HUES48 (cell line): ENCODE data around the gene IGF2BP2.

Source experiments
- H3K27ac ChIP-seq: one replicate; pipeline ENCODE4 v1.7.0; 2013; ENCODE audit warnings: low read depth, low read length, inconsistent platforms
- H3K27me3 ChIP-seq: 2 replicates; pipeline ENCODE4 v1.6.1; 2013; ENCODE audit warnings: mild to moderate bottlenecking, low read length; ENCODE audit not compliant: control insufficient read depth, insufficient read depth
- H3K36me3 ChIP-seq: 2 replicates; pipeline ENCODE4 v1.6.1; 2013; ENCODE audit warnings: low read length; ENCODE audit not compliant: control insufficient read depth, insufficient read depth
- H3K4me1 ChIP-seq: 2 replicates; pipeline ENCODE4 v1.6.1; 2013; ENCODE audit warnings: mild to moderate bottlenecking, low read length; ENCODE audit not compliant: control insufficient read depth, insufficient read depth
- H3K4me3 ChIP-seq: 2 replicates; pipeline ENCODE4 v1.5.1; 2013; ENCODE audit warnings: mild to moderate bottlenecking, low read depth, low read length
- H3K9ac ChIP-seq: 2 replicates; pipeline ENCODE4 v1.6.1; 2013; ENCODE audit warnings: mild to moderate bottlenecking, low read depth, low read length, moderate library complexity
- H3K9me3 ChIP-seq: 2 replicates; pipeline ENCODE4 v1.6.1; 2013; ENCODE audit warnings: low read length; ENCODE audit not compliant: control insufficient read depth, insufficient read depth

IGF2BP2 gene

DNA sequence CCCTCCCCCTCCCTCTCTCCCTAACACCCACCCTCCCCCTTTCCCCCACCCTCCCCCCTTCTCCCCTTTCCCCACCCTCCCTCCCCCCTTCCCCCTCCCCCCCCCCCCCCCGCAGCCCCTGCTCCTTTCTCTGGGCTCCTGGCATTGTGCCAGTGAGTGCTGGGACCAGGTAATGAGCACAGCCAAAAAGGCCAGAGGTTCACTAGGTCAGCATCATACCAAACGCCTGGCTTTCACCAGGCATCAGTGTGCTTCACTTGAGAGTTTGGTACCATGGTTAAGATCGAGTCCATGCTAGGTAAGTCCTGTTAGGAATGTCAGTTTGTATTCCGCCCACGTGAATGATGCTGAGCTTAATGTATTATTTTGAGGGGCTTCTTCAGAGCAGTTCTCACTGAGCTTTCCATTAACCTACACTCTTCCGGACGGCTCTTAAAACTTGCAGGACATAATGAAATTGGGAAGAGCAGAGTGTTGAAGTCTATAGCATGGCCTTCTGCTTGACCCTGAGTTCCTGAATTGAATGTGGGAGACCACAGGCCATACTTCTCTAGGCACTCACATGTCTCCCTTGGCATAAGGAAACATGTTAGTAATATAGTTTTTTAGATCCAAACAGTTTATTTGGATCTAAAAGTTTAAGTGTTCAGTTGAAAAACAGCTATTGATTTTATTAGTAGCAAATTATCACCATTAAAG lies 193.2 kb downstream of the IGF2BP2 start:
- peaks cover 49% of the 10 kb centered on the region for H3K36me3 ChIP-seq
- no peaks in the 10 kb centered on the region for H3K4me1 ChIP-seq
- H3K9ac ChIP-seq = no peak overlapping the region
- no peak overlapping the region for H3K27ac ChIP-seq
- H3K4me3 ChIP-seq = no peak overlapping the region
- no peaks in the 10 kb centered on the region for H3K9me3 ChIP-seq
- H3K27me3 ChIP-seq = no peaks in the 10 kb centered on the region

DNA sequence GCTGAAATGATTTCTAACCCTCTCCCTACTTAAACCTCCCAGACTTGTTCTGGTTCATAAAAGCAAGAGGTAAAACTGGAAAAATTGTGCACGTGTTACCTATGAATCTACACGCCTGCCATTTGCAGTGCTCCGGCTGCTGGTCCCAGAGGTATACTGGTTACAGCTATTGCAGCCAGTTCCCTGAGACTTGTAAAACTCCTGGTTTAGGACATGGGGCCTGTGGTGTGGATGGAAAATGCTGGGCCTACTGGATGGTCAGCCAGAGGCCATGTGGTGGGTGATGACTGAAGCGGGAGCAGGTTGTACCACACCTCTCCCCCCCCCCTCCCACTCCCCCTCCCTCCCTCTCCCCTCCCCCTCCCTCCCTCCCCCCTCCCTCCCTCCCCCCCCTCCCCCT lies 193.7 kb downstream of the IGF2BP2 start:
- Histone ChIP-seq H3K36me3 (peaks cover 52% of the 10 kb centered on the region), H3K4me1 (no peaks in the 10 kb centered on the region), H3K27ac (no peak overlapping the region), H3K9me3 (no peaks in the 10 kb centered on the region), H3K9ac (no peak overlapping the region), H3K27me3 (no peaks in the 10 kb centered on the region), H3K4me3 (no peak overlapping the region)

GRCh38 chr3:185630182-185630622 lies 194.6 kb downstream of the IGF2BP2 start:
- no peak overlapping the region for H3K27ac ChIP-seq
- H3K27me3 ChIP-seq = no peaks in the 10 kb centered on the region
- H3K9ac ChIP-seq = no peak overlapping the region
- no peaks in the 10 kb centered on the region for H3K9me3 ChIP-seq
- H3K4me1 ChIP-seq = no peaks in the 10 kb centered on the region
- no peak overlapping the region for H3K4me3 ChIP-seq
- peaks cover 62% of the 10 kb centered on the region for H3K36me3 ChIP-seq

DNA sequence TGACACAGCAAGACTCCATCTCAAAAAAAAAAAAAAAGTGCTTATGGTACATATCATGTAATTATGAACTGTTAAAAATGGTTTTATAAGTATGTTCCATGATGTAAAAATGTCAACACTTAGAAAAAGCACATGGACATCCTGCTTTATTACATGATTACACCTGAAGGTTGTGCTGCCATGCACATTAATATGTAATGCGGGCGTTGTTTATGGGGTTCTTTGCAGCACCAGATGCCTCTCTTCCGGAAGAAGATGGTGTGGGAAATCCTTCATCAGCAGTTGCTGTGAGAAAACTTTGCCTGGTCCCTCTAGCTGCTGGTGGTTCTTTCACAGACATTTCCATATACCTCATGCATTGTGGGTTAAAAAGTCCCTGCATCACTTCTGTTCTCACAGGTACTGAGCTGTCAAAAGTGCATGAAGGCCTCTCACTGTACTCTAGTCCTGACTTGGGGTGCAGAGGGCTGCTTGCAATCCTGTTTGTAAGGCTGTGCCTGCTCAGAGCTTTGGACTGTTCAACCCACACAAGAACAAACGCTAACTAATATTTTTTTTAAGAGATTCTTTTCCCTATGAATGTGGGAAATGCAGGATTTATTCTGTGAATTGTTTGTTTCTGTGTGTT lies 195.2 kb downstream of the IGF2BP2 start:
- no peak overlapping the region for H3K4me3 ChIP-seq
- no peaks in the 10 kb centered on the region for H3K9me3 ChIP-seq
- peaks cover 65% of the 10 kb centered on the region for H3K36me3 ChIP-seq
- no peaks in the 10 kb centered on the region for H3K4me1 ChIP-seq
- H3K27me3 ChIP-seq = no peaks in the 10 kb centered on the region
- no peak overlapping the region for H3K9ac ChIP-seq
- no peak overlapping the region for H3K27ac ChIP-seq

DNA sequence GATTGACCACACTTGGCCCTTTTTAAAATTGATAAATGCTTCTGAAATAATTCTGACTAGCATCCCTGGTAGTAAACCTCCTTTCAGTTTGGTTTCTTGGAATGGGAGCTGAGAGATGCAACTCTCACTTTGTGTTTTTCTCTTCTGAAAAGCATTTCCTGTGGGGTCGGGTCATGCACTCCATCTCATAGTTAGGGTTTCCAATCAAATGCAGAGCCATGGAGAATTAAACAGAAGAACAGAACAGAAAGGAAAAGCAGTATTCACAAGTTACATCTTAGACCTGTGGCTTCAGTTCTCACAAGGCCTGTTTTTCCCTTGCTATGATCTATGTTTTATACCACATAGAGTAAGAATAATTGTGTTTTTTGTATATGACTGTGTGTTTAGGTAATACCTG lies 199.1 kb downstream of the IGF2BP2 start:
- H3K9me3 ChIP-seq = no peaks in the 10 kb centered on the region
- no peaks in the 10 kb centered on the region for H3K27me3 ChIP-seq
- no peak overlapping the region for H3K27ac ChIP-seq
- peaks cover 87% of the 10 kb centered on the region for H3K36me3 ChIP-seq
- H3K4me3 ChIP-seq = no peak overlapping the region
- H3K4me1 ChIP-seq = no peaks in the 10 kb centered on the region
- no peak overlapping the region for H3K9ac ChIP-seq

DNA sequence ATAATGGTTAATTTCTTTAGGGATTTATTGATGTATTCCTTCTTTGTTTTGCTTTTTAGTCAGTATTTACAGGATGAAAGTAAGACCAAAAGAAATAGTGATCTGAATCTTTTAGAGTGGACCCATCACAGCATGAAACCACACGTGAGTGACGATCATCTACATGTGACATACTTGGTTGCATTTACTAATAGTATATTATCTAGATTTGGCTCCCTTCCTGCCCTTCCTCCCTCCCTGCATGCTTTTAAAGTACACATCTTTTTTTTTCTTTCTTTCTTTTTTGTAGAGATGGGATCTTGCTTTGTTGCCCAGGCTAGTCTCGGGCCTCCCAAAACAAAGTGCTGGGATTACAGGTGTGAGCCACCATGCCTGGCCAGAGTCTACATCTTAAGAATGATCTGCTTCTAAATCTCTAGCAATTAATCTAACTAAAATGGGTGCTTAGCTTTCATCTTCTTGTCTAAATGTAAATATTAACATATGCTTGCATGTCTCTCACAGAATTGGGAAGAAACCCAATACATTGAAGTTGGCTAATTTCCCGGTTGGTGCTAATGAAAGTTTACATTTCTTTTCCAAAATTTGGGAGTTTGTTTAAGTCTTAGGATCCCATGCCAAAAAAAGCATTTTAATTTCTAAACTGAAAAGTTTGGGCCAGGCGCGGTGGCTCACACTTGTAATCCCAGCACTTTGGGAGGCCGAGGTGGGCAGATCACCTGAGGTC lies 200.7 kb downstream of the IGF2BP2 start:
- Histone ChIP-seq H3K4me1 (no peaks in the 10 kb centered on the region), H3K36me3 (peaks cover 87% of the 10 kb centered on the region), H3K9ac (no peak overlapping the region), H3K27ac (no peak overlapping the region), H3K9me3 (no peaks in the 10 kb centered on the region), H3K4me3 (no peak overlapping the region), H3K27me3 (no peaks in the 10 kb centered on the region)

DNA sequence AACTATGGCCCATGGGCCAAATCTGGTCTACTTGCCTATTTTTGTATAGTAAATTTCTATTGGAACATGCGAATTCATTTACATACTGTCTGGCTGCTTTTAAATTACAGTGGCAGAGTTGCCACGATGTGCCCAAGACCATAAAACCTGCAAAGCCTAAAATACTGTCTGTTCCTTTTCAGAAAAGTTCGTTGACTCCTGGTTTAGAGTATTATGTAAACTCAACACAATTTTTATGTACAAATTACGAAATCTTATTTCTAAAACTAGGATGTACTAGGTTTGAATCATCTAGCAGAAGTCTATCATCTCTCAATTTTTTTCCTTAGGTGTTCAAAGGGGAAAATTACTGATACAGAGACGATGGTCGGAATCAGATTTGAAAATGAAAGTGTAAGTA lies 211.8 kb downstream of the IGF2BP2 start:
- H3K27ac ChIP-seq = no peak overlapping the region
- no peaks in the 10 kb centered on the region for H3K9me3 ChIP-seq
- no peak overlapping the region for H3K4me3 ChIP-seq
- H3K27me3 ChIP-seq = no peaks in the 10 kb centered on the region
- no peaks in the 10 kb centered on the region for H3K4me1 ChIP-seq
- no peak overlapping the region for H3K9ac ChIP-seq
- H3K36me3 ChIP-seq = peaks cover 89% of the 10 kb centered on the region

DNA sequence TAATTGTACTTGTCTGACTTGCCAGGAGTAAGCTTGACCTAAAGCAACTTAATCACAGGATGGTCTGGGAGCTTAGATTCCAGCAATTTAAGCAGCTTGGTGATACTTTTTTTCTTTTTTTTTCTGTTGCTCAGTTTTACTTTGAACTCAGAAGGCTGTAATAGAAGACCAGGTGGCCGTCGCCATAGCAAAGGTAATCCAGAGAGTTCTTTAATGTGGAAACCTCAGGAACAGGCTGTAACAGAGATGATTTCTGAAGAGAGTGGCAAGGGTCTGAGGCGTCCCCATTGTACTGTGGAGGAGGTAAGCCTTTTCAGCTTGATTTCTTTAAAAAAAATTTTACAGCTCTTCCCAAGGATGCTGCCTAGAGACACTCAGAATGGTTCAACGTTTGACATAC lies 218.6 kb downstream of the IGF2BP2 start:
- H3K4me3 ChIP-seq = no peak overlapping the region
- no peaks in the 10 kb centered on the region for H3K4me1 ChIP-seq
- no peak overlapping the region for H3K9ac ChIP-seq
- H3K9me3 ChIP-seq = no peaks in the 10 kb centered on the region
- H3K27me3 ChIP-seq = no peaks in the 10 kb centered on the region
- H3K36me3 ChIP-seq = peaks cover 86% of the 10 kb centered on the region
- H3K27ac ChIP-seq = no peak overlapping the region

GRCh38 chr3:185605566-185605965 lies 219.3 kb downstream of the IGF2BP2 start:
- Histone ChIP-seq H3K9ac (no peak overlapping the region), H3K9me3 (no peaks in the 10 kb centered on the region), H3K27me3 (no peaks in the 10 kb centered on the region), H3K4me3 (no peak overlapping the region), H3K36me3 (peaks cover 88% of the 10 kb centered on the region), H3K27ac (no peak overlapping the region), H3K4me1 (no peaks in the 10 kb centered on the region)

DNA sequence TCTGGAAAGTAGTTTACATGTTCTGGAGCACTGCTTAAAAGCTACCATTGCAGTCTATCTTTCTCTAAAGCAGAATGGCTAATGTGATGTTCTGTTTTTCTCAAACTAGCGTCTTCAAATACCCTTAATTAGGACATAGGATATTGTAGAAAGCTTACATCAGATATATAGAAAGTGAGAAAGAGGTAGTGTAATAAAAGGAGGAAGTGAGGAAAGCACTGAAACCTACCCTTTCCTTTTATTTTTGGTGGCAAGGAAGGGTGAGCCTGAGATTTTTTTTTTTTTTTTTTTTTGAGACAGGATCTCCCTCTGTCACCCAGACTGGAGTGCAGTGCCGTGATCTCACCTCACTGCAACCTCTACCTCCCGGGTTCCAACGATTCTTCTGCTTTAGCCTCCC lies 229.3 kb downstream of the IGF2BP2 start:
- no peak overlapping the region for H3K9ac ChIP-seq
- no peaks in the 10 kb centered on the region for H3K9me3 ChIP-seq
- H3K4me1 ChIP-seq = no peaks in the 10 kb centered on the region
- no peaks in the 10 kb centered on the region for H3K27me3 ChIP-seq
- H3K36me3 ChIP-seq = peaks cover 63% of the 10 kb centered on the region
- no peak overlapping the region for H3K27ac ChIP-seq
- H3K4me3 ChIP-seq = no peak overlapping the region

- H3K4me3 ChIP-seq = no peak overlapping the region
- peaks cover 53% of the 10 kb centered on the region for H3K36me3 ChIP-seq
- no peak overlapping the region for H3K9ac ChIP-seq
- no peaks in the 10 kb centered on the region for H3K27me3 ChIP-seq
- no peak overlapping the region for H3K27ac ChIP-seq
- no peaks in the 10 kb centered on the region for H3K9me3 ChIP-seq
- peaks cover under 1% of the 10 kb centered on the region; the same call in 1 of the 2 replicates for H3K4me1 ChIP-seq
These were observed 230.8 kb downstream of the IGF2BP2 start for GRCh38 chr3:185594073-185594472.
